GM18907 (cell line): ENCODE measurements around the gene CLTA.

ENCODE experiments used
- ATAC-seq: cut with Tn5 transposase; IDR thresholded peaks from one replicate; pipeline ENCODE4 v1.9.1; 2021; ENCODE audit warnings: mild to moderate bottlenecking, moderate library complexity; ENCODE audit not compliant: unreplicated experiment

Gene CLTA

GRCh38 chr9:36187414-36187813, 3.3 kb upstream of the CLTA start:
- ATAC-seq, result no peak

GRCh38 chr9:36188212-36188611, 2.5 kb upstream of the CLTA start:
- ATAC-seq, result no peak

- ATAC-seq, result no peak
Observed at GRCh38 chr9:36189976-36190375, 745 bp upstream of the CLTA start.

GRCh38 chr9:36191290-36191645, 547 bp downstream of the CLTA start:
- peak; percentile 13 for ATAC-seq

GRCh38 chr9:36191686-36192085, 965 bp downstream of the CLTA start:
- ATAC-seq, result no peak

- no peak for ATAC-seq
Observed at GRCh38 chr9:36192196-36192595, 1.5 kb downstream of the CLTA start.

GRCh38 chr9:36193023-36193422, 2.3 kb downstream of the CLTA start:
- no peak for ATAC-seq

- no peak for ATAC-seq
Observed at GRCh38 chr9:36194326-36195000, 3.7 kb downstream of the CLTA start.

- no peak for ATAC-seq
Observed at GRCh38 chr9:36204906-36205547, 14.3 kb downstream of the CLTA start.

- no peak for ATAC-seq
Observed at GRCh38 chr9:36207016-36207415, 16.3 kb downstream of the CLTA start.

GRCh38 chr9:36207546-36208012, 16.9 kb downstream of the CLTA start:
- ATAC-seq, result no peak

- ATAC-seq, result no peak
Observed at GRCh38 chr9:36208521-36209253, 18.0 kb downstream of the CLTA start.

- ATAC-seq, result no peak
Observed at GRCh38 chr9:36210722-36211121, 20.0 kb downstream of the CLTA start.

GRCh38 chr9:36211510-36211909, 20.8 kb downstream of the CLTA start:
- no peak for ATAC-seq

- no peak for ATAC-seq
Observed at GRCh38 chr9:36213387-36213786, 22.7 kb downstream of the CLTA start.

GRCh38 chr9:36213989-36214388, 23.3 kb downstream of the CLTA start:
- no peak for ATAC-seq

- no peak for ATAC-seq
Observed at GRCh38 chr9:36214571-36214970, 23.9 kb downstream of the CLTA start.

- ATAC-seq, result no peak
Observed at GRCh38 chr9:36217256-36217968, 26.7 kb downstream of the CLTA start.

- ATAC-seq, result no peak
Observed at GRCh38 chr9:36218011-36218410, 27.3 kb downstream of the CLTA start.

- ATAC-seq, result no peak
Observed at GRCh38 chr9:36218411-36218901, 27.7 kb downstream of the CLTA start.

- ATAC-seq, result no peak
Observed at GRCh38 chr9:36221667-36222066, 30.9 kb downstream of the CLTA start.
